GDM1 (cell line): ENCODE data around the gene SRRM2.
"Not testable (repeated sequence)": the region's sequence is repeated elsewhere in the genome, so short reads cannot be mapped to it uniquely, and the experiment has no call there.

ENCODE experiments used
- DNase-seq: peaks from one replicate; lab custom pipeline; 2025; lab: John Stamatoyannopoulos, UW

The SRRM2 gene

DNA sequence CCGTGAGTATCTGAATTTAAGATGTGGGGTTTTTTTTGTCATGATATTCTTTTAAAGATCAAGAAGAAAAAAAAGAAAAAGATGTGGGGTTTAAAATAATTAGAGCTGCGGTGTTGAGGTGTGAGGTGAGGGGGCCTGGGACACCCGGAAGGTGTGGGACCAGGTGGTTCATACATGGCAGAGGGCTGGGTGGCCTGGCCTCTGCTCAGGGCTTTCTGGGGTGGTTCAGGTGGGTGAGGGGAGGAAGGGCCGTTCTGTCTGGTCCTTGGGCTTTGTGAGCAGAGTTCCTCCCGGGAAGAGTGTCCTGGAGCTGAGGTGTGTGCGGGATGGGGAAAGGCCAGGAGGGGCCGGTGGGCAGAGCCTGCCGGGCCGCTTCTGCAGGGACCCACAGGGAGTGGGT is 37.4 kb upstream of the SRRM2 start:
- DNase-seq: no peak

DNA sequence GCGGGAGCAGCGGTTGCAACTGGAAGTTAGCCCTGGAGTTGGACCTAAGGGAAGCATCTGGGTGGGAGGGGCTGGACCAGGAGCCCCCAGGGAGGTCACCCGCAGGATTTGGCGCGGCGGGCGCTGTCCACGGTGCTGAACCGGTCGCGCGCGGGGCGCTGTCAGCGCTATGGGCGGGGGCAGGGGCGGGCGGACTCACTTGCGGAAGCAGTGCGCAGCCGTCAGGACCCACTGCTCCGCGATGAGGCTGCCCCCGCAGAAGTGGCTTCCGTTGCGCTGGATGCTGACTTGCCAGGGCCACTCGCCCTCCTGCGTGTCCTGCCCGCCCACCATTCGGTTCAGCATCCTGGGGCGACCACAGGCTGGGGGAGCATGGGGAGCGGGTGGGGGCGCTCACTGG is 36.9 kb upstream of the SRRM2 start:
- DNase-seq: peak; percentile 70

DNA sequence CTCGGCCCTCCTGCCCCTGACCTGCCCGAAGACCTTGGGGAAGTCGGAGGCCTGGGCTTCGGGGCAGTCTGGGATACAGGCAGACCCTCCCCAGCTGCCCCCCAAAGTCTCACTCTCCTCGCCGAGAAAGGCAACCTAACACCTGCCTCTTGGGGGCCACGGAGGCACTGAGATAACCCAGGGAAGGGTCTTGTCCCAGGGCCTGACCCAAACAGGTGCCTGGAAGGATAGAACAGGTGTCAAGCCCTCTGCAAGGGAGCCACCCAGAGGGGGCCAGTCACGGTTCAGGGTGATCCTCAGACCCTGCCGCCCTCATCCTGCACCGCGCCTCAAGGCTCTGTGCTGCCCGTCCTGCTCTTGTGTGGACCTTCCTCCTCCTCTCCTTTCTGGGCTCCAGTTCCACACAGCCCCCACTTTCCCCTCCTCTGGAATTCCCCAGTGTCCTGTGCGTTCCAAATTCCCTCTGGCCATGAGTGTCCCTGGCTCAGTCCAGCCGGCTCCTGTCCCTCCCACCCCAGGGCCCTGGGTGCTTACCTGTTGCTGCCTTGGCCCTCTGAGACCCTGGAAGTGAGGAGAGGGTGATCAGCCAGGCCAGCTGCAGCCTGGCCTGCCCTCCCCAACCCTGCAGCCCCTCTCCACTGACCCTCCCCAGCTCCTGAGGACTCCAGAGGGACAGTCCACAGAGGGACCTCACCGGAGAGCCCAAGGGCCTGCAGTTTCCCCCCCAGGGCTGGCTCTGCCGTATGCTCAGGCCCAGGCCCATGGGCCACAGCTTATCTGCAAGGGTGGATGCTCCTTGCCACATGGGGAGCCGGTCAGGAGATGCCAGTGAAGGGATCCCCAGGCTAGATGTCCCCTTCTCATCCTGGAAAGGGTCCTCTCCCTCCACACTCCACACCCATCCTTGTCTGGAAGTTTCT is 36.2 kb upstream of the SRRM2 start:
- DNase-seq: no peak

DNA sequence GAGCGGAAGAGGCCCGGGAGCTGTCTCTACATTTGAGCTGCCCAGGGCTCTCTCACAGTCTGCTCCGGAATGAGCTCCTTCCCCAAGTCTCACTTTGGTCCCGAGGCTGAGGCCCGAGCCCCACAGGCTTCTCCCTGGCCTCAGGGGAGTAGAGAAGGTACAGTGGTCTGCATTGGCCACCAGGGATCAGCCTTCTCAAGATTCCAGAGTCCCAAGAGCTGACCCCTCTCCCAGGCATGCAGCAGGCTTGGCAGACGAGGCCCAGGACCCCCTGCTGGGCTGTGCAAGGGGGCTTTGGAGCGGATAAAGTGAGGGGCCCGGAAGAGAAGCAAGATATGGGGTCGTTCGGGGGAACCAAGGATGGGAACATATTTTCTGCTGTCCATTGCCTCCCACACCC is 35.5 kb upstream of the SRRM2 start:
- no peak for DNase-seq

DNA sequence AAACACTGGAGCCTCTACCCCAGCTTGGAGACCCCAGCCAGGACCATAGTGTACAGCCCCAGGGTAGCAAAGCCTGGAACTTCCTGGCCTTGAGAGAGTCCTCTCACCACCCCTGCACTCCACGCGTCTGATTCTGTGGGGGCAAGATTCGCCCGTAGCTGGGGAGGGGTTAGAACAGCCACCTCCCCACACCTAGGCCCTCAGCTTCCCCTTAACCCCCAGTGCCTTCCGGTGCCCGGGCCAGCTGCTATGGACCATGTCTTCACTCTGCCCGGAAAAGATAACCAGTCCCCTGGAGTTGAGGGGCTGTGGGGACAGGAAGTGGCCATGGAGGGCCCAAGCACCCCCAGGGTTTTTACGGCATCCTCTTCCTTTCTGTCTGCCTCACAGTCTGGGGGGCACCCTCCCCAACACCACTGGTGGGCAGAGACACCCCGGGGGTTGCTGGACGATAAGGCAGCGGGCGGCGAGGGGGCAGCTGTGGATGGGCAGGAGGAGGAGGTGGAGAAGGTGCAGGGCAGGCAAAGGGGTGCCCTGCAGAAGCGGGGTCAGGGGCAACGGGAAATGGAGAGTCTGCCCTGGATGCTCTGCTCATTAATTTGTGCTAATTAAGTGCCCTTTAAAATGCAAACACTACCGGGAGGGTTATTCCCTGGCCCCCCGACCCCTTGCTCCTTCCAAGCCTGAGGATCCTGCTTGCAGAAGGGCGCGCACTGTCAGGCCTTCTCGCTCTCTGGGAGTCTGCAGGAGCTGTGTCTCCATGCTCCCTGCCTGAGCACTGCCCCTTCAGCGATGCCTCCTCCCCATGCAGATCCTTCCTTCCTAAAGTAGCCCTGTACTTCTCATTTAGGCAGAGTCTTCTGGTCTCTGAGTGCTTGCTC is 34.8 kb upstream of the SRRM2 start:
- no peak for DNase-seq

DNA sequence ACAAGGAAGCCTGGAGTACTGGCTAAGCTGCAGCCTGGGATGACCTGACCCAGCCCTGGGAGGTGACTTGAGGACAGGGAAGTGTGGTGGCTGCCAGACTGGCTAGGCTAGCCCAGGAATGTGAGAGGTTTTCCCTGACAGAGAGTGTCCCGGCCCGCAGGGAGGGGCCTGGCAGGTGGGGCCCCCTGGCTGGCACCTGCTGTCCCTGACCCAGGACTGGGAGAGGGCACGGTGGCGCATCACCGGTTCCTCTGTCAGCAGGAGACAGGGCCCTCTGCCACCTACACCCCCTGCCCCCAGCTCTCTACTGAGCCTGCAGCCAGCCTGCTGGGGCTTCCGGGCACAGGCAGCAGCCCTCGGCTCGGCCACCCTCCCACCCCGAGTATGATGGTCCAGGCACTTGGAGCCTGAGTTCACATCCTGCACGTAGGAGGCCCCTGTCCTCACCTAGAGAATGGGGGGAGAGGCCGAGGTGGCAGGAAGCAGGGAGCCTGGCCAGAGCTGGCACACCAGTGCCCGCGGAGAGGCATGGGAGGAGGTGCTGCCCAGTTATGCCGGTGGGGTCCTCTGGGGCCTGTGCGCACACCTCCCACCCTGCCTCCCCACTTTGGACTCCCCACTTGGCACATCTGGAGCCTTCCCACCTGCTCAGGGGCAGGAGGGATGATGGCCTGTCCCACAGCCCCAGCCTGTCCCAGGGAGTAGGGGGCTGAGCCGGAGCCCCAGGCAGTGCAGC is 32.9 kb upstream of the SRRM2 start:
- no peak for DNase-seq

DNA sequence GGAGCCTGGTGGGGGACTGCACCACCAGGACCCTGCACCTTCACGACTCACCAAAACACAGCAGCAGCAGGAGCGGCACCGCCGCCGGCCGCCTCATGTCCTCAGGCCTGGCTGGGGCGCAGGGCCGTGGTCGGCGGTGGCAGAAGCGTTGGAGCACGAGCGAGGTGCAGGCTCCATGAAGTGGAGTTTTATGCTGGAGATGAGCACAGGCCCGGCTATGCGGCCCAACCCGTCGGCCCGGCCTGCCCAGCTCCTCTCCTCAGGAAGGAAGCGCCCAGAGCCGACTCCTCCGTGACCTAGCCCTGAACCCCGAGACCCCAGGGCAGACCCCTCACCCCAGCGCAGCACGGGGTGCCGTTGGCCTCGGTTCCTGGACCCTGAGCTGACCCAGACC is 32.4 kb upstream of the SRRM2 start, which contains the start of gene PRSS27:
TSS of gene PRSS27 (minus strand) at position 161 of the 394 bp plus-strand sequence. CDS start at position 97, 64 bp downstream.
- DNase-seq: no peak

DNA sequence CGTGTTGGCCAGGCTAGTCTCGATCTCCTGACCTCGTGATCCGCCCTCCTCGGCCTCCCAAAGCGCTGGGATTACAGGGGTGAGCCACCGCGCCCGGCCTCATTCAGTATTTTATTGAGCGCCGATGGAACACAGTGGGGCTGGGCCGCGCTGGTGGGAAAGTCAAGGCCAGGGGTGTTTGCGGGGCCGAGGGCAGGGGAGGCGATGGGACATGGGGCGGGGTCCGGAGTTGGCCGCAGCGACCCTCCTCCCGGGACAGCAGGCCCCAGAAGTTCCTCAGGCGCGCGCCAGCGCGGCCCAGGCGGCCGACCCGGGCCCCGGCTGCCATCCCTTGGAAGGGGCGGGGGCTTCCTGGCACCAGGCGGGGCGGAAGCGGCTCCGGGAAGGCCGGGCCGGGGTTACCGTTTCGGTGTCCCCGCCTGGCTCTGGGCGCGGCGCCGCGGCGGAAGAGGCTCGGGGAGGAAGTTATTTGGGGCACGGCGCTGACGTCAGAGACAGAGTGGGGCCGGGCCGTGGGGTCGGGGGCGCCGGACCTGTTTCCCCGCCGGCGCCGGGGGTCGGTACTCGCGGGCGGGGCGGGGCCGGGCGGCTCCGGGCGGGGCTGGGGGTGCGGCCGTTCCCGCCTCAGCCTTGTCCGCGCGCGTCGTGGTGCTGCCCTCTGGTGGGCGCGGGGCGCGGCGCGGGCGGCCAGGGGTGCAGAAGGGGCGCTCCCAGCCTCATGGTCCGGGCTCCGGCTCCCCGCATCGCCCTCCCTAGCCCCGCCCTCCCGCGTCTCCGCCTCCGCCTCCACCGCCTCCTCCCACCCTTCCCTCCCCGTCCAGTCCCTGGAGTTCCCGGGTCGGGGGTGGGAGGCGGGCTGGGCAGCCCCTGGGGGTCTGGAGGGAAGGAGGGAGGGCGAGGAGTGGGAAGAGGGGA is 31.5 kb upstream of the SRRM2 start:
- peak; percentile 85 for DNase-seq

DNA sequence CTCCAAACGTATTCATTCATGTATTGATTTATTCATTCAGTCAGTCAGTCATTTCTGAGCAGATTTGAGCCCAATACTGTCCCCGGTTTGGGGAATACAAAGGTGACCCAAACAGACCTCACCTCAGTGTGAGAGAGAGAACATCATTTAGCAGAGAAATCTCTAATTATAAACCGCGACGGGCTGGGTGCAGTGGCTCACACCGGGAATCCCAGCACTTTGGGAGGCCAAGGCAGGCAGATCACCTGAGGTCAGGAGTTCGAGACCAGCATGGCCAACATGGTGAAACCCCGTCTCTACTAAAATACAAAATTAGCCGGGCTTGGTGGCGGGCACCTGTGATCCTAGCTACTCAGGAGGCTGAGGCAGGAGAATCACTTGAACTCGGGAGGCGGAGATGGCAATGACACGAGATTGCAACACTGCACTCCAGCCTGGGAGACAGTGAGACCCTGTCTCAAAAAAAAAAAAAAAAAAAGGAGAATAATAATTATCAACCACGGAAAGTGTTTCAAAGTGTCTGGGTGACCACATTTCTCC is 30.7 kb upstream of the SRRM2 start:
- DNase-seq: not testable (repeated sequence)

DNA sequence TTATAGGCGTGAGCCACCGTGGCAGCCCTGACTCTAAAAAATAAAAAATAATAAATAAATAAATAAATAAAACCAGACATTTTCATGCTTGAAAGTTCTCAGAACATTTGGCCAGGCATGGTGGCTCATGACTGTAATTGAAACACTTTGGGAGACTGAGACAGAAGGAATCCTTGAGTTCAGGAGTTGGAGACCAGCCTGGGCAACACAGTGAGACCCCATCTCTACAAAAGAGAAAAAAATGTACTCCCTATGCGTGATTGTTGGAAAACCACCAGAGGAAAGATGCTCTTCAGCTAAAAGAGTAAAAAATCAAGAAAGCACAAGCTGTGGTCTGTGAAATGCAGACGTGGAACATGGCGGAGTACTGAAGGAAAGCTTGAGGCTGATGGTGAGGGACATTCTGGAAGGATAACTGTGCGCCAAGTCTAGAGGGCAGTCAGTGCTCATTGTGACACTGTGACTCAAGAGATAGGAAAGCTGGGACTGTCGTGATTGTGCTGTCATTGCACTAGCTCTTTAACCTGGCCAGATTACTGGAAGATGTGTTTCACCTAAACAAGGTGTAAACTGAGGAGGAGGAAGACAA is 28.3 kb upstream of the SRRM2 start:
- no peak for DNase-seq

DNA sequence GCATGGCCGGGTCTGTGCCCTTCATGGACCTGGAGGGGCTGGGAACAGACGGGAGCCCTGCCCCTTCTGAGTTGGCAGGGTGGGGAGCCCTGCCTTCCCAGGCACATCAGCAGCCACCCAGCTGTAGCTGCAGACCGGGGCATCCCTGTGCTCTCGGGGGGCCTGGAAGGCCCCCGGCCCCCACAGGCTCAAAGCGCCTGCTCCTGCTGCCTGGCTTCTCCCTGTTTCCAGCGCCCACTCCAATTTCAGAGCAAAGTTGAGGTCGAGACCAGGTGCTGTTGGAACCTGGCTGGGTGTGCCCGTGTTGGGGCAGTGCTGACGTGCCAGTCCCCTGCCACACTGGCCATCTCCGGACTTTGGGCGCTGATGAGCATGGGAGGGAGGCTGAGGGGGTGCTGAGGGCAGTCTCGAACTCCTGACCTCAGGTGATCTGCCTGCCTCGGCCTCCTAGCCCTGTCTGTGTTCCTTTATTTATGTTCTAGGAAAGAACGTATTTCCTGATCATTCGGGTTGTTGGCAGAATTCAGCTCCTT is 27.6 kb upstream of the SRRM2 start:
- DNase-seq: no peak

DNA sequence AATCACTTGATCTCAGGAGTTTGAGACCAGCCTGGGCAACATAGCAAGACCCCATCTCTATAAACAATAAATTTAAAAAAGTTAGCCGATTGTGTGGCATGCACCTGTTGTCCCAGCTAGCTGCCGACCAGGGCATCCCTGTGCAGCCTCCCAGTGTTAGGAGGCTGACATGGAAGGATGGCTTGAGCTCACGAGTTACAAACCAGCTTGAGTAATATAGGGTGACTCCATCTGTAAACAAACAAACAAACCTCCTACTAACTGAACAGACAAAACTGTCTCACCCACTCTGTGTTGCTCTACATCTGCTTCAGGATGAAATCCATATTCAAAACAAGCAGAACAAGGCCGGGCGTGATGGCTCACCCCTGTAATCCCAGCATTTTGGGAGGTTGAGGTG is 25.5 kb upstream of the SRRM2 start:
- DNase-seq: no peak

DNA sequence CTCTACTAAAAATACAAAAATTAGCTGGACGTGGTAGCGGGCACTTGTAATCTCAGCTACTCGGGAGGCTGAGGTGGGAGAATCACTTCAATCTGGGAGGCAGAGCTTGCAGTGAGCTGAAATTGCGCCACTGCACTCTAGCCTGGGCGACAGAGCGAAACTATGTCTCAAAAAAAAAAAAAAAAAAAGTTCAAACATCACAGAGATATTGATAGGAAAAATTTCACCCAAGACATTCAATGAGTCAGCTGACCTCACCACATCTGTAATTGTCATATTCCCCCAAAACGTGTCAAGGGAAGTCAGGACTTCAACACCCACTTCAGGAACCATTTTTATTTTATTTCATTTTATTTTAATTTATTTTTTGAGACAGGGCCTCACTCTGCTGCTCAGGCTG is 24.4 kb upstream of the SRRM2 start:
- no peak for DNase-seq

DNA sequence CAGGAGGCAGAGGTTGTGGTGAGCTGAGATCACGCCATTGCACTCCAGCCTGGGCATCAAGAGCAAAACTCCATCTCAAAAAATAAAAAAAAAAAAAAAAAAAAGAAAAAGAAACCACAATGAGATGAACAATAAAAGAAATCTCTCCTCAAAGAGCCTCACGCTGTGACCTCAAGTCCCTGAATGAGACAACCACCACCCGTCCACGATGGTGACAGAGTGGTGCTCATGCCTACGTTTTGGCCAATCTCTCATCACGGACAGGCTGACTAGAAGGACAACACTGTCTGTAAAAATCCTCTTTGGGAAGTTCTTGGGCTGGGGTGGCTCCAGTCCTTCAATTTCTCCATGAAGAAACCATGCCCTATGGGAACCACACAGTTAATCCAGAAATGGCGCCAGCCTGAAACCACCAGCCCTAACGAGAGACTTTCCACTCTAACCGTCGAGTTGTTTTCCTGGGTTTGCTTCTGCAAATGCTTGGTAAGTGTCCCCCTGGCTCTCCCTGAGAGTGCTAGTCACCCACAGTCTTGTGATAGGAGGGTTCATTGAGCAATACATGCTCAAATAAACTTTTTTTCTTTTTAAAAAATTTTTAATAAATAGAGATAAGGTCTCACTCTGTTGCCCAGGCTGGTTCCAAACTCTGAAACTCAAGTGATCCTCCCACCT is 17.5 kb upstream of the SRRM2 start:
- no peak for DNase-seq

DNA sequence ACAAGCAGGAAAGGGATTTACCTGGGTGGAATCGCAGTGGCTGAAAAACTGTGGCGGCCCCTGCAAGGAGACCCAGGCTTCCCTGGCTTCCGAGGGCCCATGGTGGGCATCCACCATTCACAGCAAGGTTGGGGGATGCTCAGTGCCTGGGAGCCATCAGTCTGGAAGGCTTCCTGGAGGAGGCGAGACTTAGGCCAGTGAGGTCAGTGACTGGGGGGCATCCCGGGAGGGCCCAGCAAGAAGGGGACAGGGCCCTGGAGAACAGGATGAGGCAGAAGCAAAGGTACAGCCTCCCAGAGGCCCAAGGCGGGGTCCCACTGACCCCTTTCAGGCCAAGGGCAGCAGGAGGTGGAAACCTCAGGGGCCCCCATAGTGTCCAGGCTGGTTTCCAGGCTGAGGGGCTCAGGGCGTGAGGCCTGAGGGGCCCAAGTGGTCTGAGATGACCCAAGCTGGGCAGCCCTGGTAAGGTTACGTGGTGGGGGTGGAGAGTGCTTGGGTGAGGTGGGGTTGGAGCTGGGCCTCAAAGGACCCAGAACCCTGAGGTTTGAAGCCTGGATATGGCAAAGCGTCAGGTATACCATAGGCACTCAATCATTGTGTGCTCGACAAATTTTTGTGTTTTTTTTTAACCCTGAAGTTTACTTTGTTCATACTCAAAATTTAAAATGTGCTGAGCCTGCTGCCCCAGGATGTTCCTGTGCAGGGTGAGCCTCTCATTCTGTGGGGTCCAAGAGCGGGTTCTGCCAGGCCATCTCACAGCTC is 15.8 kb upstream of the SRRM2 start:
- DNase-seq: no peak

DNA sequence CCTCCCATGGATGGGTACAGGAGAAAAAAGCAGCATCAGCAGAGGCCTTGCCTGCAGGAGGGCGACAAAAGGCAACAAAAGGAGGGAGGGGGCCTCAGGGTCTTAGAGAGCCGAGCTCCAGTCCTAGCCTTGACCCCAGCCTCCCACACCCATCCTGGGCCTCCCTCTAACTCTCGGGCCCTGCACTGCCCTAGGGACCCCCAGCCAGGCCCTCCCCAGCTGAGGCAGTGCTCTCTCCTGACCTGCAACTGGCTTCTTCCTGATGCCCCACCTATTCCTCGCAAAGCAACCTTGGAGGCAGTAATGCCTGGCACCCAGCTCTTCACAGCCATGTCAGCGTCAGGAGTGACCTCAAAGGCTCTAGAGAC is 15.2 kb upstream of the SRRM2 start:
- no peak for DNase-seq

DNA sequence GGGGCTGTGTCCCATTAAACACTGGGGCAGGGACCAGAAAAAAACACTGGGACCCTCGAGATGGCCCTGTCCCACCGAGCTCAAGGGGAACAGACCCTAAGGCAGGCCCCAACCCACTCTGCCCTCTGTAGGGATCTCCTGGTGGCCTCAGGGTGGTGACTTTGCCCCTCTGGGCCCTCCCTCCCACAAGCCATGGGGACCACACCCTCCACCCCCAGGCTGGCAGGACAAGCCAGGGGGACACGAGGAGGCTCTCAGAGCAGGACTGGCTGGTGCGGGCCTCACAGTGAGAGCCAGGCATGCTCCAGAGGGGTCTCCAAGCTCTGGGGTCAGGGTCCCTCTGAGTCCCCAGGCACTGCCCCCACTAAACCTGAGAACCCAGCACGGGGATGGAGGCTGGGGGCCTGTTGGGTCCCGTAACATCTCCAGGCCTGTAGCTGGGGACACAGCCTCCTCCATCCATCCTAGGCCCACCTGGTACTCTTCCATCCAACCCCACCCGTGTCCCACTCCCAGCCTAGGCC is 14.5 kb upstream of the SRRM2 start:
- DNase-seq: no peak

DNA sequence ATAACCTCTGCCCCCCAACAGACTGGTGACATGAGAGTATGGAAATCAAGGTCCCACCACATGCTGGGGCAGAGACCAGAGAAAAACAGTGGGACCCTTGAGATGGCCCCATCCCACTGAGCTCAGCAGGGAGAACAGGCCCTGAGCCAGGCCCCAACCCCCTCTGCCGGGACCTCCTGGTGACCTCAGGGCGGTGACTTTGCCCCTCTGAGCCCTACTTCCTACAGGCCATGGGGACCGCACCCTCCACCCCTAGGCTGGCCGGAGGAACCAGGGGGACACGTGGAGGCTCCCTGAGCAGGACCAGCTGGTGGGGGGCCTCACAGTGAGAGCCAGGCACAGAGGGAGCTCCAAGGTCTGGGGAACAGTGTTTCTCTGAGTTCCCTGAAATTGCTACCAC is 13.8 kb upstream of the SRRM2 start:
- no peak for DNase-seq
